Measurements from ENCODE around the gene RENBP. TPM values are rescaled to one million over a fixed set of nuclear protein-coding genes. Genes with fewer than 3 reads are reported as not detected.

RENBP gene
- total RNA-seq (15.3 TPM), polyA plus RNA-seq (1 to 10 TPM in 2 of 4 donors, under 1 TPM in 2; 0.62 to 1.9 (median 1.1) TPM)

GRCh38 chrX:153944140-153944799 lies at the start of gene RENBP:
Gene RENBP (minus strand): TSS chrX:153944643. CDS start chrX:153944610, 33 bp downstream.
- peak within 1 kb of the TSS; percentile 47 for H3K27ac ChIP-seq (ENCODE audit: insufficient read depth, low read length, poor library complexity, severe bottlenecking)
- ATAC-seq (ENCODE audit: low read depth in 2 of 2) (peak; percentile 53 to 64), DNase-seq (peak; percentile 26 to 62 (median 37))
- Mint-ChIP-seq H3K27ac (peak within 1 kb of the TSS; percentile 67 to 88 (median 82)), H3K4me1 (peaks cover 2 to 38% (median 6%) of the 10 kb centered on the region in 4 donors), H3K36me3 (peaks cover 7% of the 10 kb centered on the region), H3K27me3 (no peaks in the 10 kb centered on the region), H3K9me3 (no peaks in the 10 kb centered on the region), H3K4me3 (peak within 1 kb of the TSS; percentile 66 to 89 (median 84))
- H3K27me3 ChIP-seq (ENCODE audit: control insufficient read depth, insufficient read depth, low read length), result no peaks in the 10 kb centered on the region
- H3K36me3 ChIP-seq (ENCODE audit: control insufficient read depth, insufficient read depth, low read length), result peaks cover 5% of the 10 kb centered on the region
- no peaks in the 10 kb centered on the region for H3K9me3 ChIP-seq (ENCODE audit: control insufficient read depth in 2 of 2, low read length in 2 of 2)
- peaks cover 24% of the 10 kb centered on the region for H3K4me1 ChIP-seq (ENCODE audit: control insufficient read depth, insufficient read depth, low read length, poor library complexity, severe bottlenecking)
- H3K4me3 ChIP-seq (ENCODE audit: low read depth, low read length), result no peak within 1 kb of the TSS

GRCh38 chrX:153993978-153994377 lies 49.5 kb upstream of the RENBP start:
- no peak overlapping the region for H3K27ac ChIP-seq (ENCODE audit: insufficient read depth, low read length, poor library complexity, severe bottlenecking)
- DNase-seq, result no peak
- Mint-ChIP-seq H3K36me3 (no peaks in the 10 kb centered on the region), H3K27me3 (no peaks in the 10 kb centered on the region), H3K9me3 (no peaks in the 10 kb centered on the region), H3K4me1 (peaks cover 0 to 11% (median 0%) of the 10 kb centered on the region in 4 donors), H3K4me3 (no peak overlapping the region), H3K27ac (no peak overlapping the region)
- H3K9me3 ChIP-seq (ENCODE audit: control insufficient read depth in 2 of 2, low read length in 2 of 2), result no peaks in the 10 kb centered on the region
- ATAC-seq (ENCODE audit: low read depth in 2 of 2), result no peak
- no peaks in the 10 kb centered on the region for H3K27me3 ChIP-seq (ENCODE audit: control insufficient read depth, insufficient read depth, low read length)
- no peak overlapping the region for H3K4me3 ChIP-seq (ENCODE audit: low read depth, low read length)
- no peaks in the 10 kb centered on the region for H3K36me3 ChIP-seq (ENCODE audit: control insufficient read depth, insufficient read depth, low read length)
- no peaks in the 10 kb centered on the region for H3K4me1 ChIP-seq (ENCODE audit: control insufficient read depth, insufficient read depth, low read length, poor library complexity, severe bottlenecking)

- peaks cover 0 to 11% (median 0%) of the 10 kb centered on the region in 4 donors for H3K4me1 Mint-ChIP-seq
- H3K4me3 Mint-ChIP-seq, result no peak overlapping the region
- Histone ChIP-seq H3K9me3 (ENCODE audit: control insufficient read depth in 2 of 2, low read length in 2 of 2) (no peaks in the 10 kb centered on the region), H3K27me3 (ENCODE audit: control insufficient read depth, insufficient read depth, low read length) (no peaks in the 10 kb centered on the region), H3K4me3 (ENCODE audit: low read depth, low read length) (no peak overlapping the region), H3K4me1 (ENCODE audit: control insufficient read depth, insufficient read depth, low read length, poor library complexity, severe bottlenecking) (no peaks in the 10 kb centered on the region), H3K27ac (ENCODE audit: insufficient read depth, low read length, poor library complexity, severe bottlenecking) (no peak overlapping the region), H3K36me3 (ENCODE audit: control insufficient read depth, insufficient read depth, low read length) (no peaks in the 10 kb centered on the region)
- no peak for ATAC-seq (ENCODE audit: low read depth in 2 of 2)
- no peaks in the 10 kb centered on the region for H3K36me3 Mint-ChIP-seq
- no peaks in the 10 kb centered on the region for H3K9me3 Mint-ChIP-seq
- DNase-seq, result no peak
- no peaks in the 10 kb centered on the region for H3K27me3 Mint-ChIP-seq
- H3K27ac Mint-ChIP-seq, result no peak overlapping the region
Observed at GRCh38 chrX:153993079-153993478, 48.6 kb upstream of the RENBP start.

GRCh38 chrX:153992180-153992579 lies 47.7 kb upstream of the RENBP start:
- no peaks in the 10 kb centered on the region for H3K36me3 ChIP-seq (ENCODE audit: control insufficient read depth, insufficient read depth, low read length)
- DNase-seq (no peak), ATAC-seq (ENCODE audit: low read depth in 2 of 2) (no peak)
- peaks cover 0 to 13% (median 0%) of the 10 kb centered on the region in 4 donors for H3K4me1 Mint-ChIP-seq
- no peaks in the 10 kb centered on the region for H3K36me3 Mint-ChIP-seq
- no peak overlapping the region for H3K4me3 Mint-ChIP-seq
- no peaks in the 10 kb centered on the region for H3K4me1 ChIP-seq (ENCODE audit: control insufficient read depth, insufficient read depth, low read length, poor library complexity, severe bottlenecking)
- no peaks in the 10 kb centered on the region for H3K27me3 Mint-ChIP-seq
- no peak overlapping the region for H3K27ac Mint-ChIP-seq
- H3K4me3 ChIP-seq (ENCODE audit: low read depth, low read length), result no peak overlapping the region
- no peaks in the 10 kb centered on the region for H3K9me3 Mint-ChIP-seq
- H3K27me3 ChIP-seq (ENCODE audit: control insufficient read depth, insufficient read depth, low read length), result no peaks in the 10 kb centered on the region
- no peak overlapping the region for H3K27ac ChIP-seq (ENCODE audit: insufficient read depth, low read length, poor library complexity, severe bottlenecking)
- no peaks in the 10 kb centered on the region for H3K9me3 ChIP-seq (ENCODE audit: control insufficient read depth in 2 of 2, low read length in 2 of 2)

DNA sequence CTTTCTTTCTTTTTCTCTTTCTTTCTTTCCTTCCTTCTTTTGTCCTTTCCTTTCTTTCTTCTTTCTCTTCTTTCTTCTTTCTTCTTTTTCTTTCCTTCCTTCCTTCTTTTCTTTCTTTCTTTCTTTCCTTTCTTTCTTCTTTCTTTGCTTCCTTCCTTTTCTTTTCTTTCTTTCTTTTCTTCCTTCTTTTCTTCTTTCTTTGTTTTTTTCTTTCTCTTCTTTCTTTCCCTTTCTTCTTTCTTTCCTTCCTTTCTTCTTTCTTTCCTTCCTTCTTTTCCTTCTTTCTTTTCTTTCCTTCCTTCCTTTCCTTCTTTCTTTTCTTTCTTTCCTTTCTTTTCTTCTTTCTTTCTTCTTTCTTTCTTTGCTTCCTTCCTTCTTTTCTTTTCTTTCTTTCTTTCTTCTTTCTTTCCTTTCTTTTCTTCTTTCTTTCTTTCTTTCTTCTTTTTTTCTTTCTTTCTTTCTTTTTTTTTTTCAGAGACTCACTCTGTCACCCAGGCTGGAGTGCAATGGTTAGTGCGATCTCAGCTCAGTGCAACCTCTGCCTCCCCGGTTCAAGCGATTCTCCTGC lies 46.7 kb upstream of the RENBP start:
- ATAC-seq (ENCODE audit: low read depth in 2 of 2) (no peak), DNase-seq (no peak)
- Mint-ChIP-seq H3K4me3 (peak overlapping the region in 2 of 4 donors; percentile 28 to 58), H3K27ac (peak overlapping the region; percentile 55 to 91 (median 80)), H3K27me3 (no peaks in the 10 kb centered on the region), H3K4me1 (peaks cover 0 to 16% (median 0%) of the 10 kb centered on the region in 4 donors), H3K9me3 (no peaks in the 10 kb centered on the region), H3K36me3 (no peaks in the 10 kb centered on the region)
- H3K9me3 ChIP-seq (ENCODE audit: control insufficient read depth in 2 of 2, low read length in 2 of 2), result no peaks in the 10 kb centered on the region
- no peaks in the 10 kb centered on the region for H3K27me3 ChIP-seq (ENCODE audit: control insufficient read depth, insufficient read depth, low read length)
- no peak overlapping the region for H3K27ac ChIP-seq (ENCODE audit: insufficient read depth, low read length, poor library complexity, severe bottlenecking)
- H3K4me1 ChIP-seq (ENCODE audit: control insufficient read depth, insufficient read depth, low read length, poor library complexity, severe bottlenecking), result no peaks in the 10 kb centered on the region
- H3K4me3 ChIP-seq (ENCODE audit: low read depth, low read length), result no peak overlapping the region
- no peaks in the 10 kb centered on the region for H3K36me3 ChIP-seq (ENCODE audit: control insufficient read depth, insufficient read depth, low read length)

DNA sequence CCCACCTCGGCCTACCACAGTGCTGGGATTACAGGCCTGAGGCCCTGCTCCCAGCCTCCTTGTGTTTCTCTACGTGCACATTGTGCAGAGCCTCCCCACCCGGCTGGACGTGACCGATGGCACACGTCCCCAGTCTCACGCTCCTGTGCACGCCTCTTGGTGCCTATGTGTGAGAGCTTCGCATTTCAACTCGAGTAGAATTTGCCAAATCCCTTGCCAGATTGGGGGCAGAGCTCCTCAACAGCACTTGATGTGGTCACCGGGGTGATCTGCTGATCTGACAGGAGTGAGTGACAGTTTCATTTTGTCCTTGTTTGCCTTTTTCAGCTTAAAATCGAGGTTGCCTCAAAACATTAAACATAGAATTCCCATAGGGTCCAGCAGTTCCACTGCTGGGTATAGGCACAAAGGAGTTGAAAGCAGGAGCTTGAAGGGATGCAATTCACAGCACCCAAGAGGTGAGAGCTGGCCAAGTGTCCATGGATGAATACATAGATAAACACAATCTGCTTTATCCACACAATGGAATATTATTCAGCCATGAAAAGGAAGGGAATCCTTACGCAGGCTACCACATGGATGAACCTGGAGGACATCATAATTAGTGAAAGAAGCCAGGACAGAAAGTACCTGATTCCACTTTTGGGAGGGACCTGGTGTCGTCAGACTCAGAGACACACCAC lies 45.7 kb upstream of the RENBP start:
- Mint-ChIP-seq H3K27ac (peak overlapping the region in 1 of 3 donors; percentile 75), H3K4me1 (peaks cover 0 to 21% (median 0%) of the 10 kb centered on the region in 4 donors), H3K27me3 (no peaks in the 10 kb centered on the region), H3K36me3 (no peaks in the 10 kb centered on the region), H3K4me3 (peak overlapping the region in 1 of 4 donors; percentile 11), H3K9me3 (no peaks in the 10 kb centered on the region)
- ATAC-seq (ENCODE audit: low read depth in 2 of 2) (no peak), DNase-seq (no peak)
- Histone ChIP-seq H3K9me3 (ENCODE audit: control insufficient read depth in 2 of 2, low read length in 2 of 2) (no peaks in the 10 kb centered on the region), H3K27me3 (ENCODE audit: control insufficient read depth, insufficient read depth, low read length) (no peaks in the 10 kb centered on the region), H3K27ac (ENCODE audit: insufficient read depth, low read length, poor library complexity, severe bottlenecking) (no peak overlapping the region), H3K4me1 (ENCODE audit: control insufficient read depth, insufficient read depth, low read length, poor library complexity, severe bottlenecking) (peaks cover 3% of the 10 kb centered on the region), H3K36me3 (ENCODE audit: control insufficient read depth, insufficient read depth, low read length) (no peaks in the 10 kb centered on the region), H3K4me3 (ENCODE audit: low read depth, low read length) (no peak overlapping the region)

DNA sequence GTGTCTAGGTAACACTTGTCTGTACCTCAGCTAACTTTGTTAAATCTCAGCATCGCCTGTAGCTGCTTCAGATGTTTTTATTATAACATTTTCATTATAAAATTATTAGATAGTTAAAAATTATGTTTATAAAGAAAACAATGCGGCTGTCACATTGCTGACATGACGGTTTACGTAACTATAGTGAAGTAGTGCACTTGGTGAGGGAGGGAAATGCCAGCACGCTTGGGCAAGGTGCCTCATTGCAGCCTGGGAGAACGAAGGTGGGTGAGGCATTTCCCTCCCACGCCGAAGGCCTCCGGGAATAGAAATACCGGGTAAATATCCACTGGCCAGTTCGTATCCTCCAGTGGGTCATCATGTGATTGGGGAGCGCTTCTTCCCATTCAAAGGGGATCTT lies 44.0 kb upstream of the RENBP start:
- Mint-ChIP-seq H3K36me3 (no peaks in the 10 kb centered on the region), H3K27ac (no peak overlapping the region), H3K27me3 (no peaks in the 10 kb centered on the region), H3K4me3 (no peak overlapping the region), H3K4me1 (peaks cover 0 to 38% (median 5%) of the 10 kb centered on the region in 4 donors), H3K9me3 (no peaks in the 10 kb centered on the region)
- no peak for DNase-seq
- H3K27ac ChIP-seq (ENCODE audit: insufficient read depth, low read length, poor library complexity, severe bottlenecking), result no peak overlapping the region
- no peak overlapping the region for H3K4me3 ChIP-seq (ENCODE audit: low read depth, low read length)
- no peaks in the 10 kb centered on the region for H3K9me3 ChIP-seq (ENCODE audit: control insufficient read depth in 2 of 2, low read length in 2 of 2)
- no peaks in the 10 kb centered on the region for H3K27me3 ChIP-seq (ENCODE audit: control insufficient read depth, insufficient read depth, low read length)
- H3K4me1 ChIP-seq (ENCODE audit: control insufficient read depth, insufficient read depth, low read length, poor library complexity, severe bottlenecking), result peaks cover 18% of the 10 kb centered on the region
- H3K36me3 ChIP-seq (ENCODE audit: control insufficient read depth, insufficient read depth, low read length), result no peaks in the 10 kb centered on the region
- ATAC-seq (ENCODE audit: low read depth in 2 of 2), result no peak
